ENCODE measurements around the gene YWHAE. TPM values are rescaled to one million over a fixed set of nuclear protein-coding genes. Genes with fewer than 3 reads are reported as not detected.
"Not testable (repeated sequence)": the region's sequence is repeated elsewhere in the genome, so short reads cannot be mapped to it uniquely, and the experiment has no call there.

The YWHAE gene
- total RNA-seq, 1 donor from 2014 or later, result 2,181 TPM

DNA sequence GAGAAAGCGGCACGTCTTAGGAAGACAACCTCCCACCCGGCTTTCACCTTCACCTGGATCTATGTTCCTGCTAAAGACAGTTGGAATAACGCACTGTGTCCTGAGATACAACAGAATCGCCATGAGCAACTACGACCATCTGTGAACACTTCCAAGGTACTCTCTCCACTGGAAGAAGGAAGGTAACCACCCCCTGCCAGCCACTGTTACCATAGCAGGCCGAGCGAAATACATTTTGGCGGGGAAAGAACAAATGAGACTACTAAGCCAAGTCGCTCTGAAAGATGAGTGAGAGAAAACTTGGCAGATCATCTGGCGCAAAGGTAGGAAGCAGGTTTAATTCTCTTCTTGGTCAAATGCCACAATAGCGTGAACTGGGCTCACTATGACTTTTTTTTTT is 46.2 kb upstream of the YWHAE start:
- no peak overlapping the region for H3K4me3 ChIP-seq
- H3K36me3 ChIP-seq, result no peaks in the 10 kb centered on the region
- H3K9me3 ChIP-seq (ENCODE audit: low read depth), result no peaks in the 10 kb centered on the region
- peaks cover 10% of the 10 kb centered on the region for H3K4me1 Mint-ChIP-seq
- no peak overlapping the region for H3K27ac ChIP-seq
- H3K79me2 ChIP-seq (ENCODE audit: low read depth), result peaks cover 99% of the 10 kb centered on the region
- H3K27ac Mint-ChIP-seq, result peak overlapping the region; percentile 28
- no peak overlapping the region for H2AFZ ChIP-seq (replicated peaks)
- no peak for DNase-seq (ENCODE audit: low spot score)
- peaks cover 36% of the 10 kb centered on the region for H4K20me1 ChIP-seq (ENCODE audit: low read depth)
- H3K9ac ChIP-seq, result no peak overlapping the region
- H3K27me3 ChIP-seq, result no peaks in the 10 kb centered on the region
- H3K4me2 ChIP-seq, result no peak overlapping the region
- peaks cover 2% of the 10 kb centered on the region for H3K27me3 Mint-ChIP-seq (ENCODE audit: insufficient read depth, low read depth)
- H3K4me1 ChIP-seq, result no peaks in the 10 kb centered on the region
- H3F3A ChIP-seq (ENCODE audit: low read depth), result no peaks in the 10 kb centered on the region
- no peak overlapping the region for H3K4me3 Mint-ChIP-seq
- H3K36me3 Mint-ChIP-seq, result peaks cover 25% of the 10 kb centered on the region
- peaks cover 2% of the 10 kb centered on the region for H3K9me3 Mint-ChIP-seq
- TF ChIP-seq EZH2phosphoT487 (IDR thresholded peaks at IDR 0.05) (no peak), EZH2 (IDR thresholded peaks at IDR 0.05) (no peak)
- TF ChIP-seq, protein P1, sequence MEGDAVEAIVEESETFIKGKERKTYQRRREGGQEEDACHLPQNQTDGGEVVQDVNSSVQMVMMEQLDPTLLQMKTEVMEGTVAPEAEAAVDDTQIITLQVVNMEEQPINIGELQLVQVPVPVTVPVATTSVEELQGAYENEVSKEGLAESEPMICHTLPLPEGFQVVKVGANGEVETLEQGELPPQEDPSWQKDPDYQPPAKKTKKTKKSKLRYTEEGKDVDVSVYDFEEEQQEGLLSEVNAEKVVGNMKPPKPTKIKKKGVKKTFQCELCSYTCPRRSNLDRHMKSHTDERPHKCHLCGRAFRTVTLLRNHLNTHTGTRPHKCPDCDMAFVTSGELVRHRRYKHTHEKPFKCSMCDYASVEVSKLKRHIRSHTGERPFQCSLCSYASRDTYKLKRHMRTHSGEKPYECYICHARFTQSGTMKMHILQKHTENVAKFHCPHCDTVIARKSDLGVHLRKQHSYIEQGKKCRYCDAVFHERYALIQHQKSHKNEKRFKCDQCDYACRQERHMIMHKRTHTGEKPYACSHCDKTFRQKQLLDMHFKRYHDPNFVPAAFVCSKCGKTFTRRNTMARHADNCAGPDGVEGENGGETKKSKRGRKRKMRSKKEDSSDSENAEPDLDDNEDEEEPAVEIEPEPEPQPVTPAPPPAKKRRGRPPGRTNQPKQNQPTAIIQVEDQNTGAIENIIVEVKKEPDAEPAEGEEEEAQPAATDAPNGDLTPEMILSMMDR (IDR thresholded peaks at IDR 0.05), result no peak

- not testable (repeated sequence) for H3K4me1 Mint-ChIP-seq; H3F3A ChIP-seq (ENCODE audit: low read depth); H3K27me3 Mint-ChIP-seq (ENCODE audit: insufficient read depth, low read depth); H3K9me3 ChIP-seq (ENCODE audit: low read depth); H3K4me3 ChIP-seq; DNase-seq (ENCODE audit: low spot score); H3K9ac ChIP-seq; H3K4me3 Mint-ChIP-seq; H3K9me3 Mint-ChIP-seq; H3K36me3 ChIP-seq; H2AFZ ChIP-seq (replicated peaks); H3K27me3 ChIP-seq; H3K4me1 ChIP-seq; H3K4me2 ChIP-seq; H3K27ac ChIP-seq
- Histone ChIP-seq H3K79me2 (ENCODE audit: low read depth) (peaks cover 99% of the 10 kb centered on the region), H4K20me1 (ENCODE audit: low read depth) (peaks cover 36% of the 10 kb centered on the region)
- peaks cover 25% of the 10 kb centered on the region for H3K36me3 Mint-ChIP-seq
- peak overlapping the region; percentile 28 for H3K27ac Mint-ChIP-seq
These were observed 45.7 kb upstream of the YWHAE start for GRCh38 chr17:1445695-1446094.

GRCh38 chr17:1442721-1443120 is 42.7 kb upstream of the YWHAE start:
- not testable (repeated sequence) for H3K4me1 ChIP-seq; H3K9me3 Mint-ChIP-seq; H3K27ac ChIP-seq; DNase-seq (ENCODE audit: low spot score); H3K36me3 ChIP-seq; H3K27me3 ChIP-seq; H3K27me3 Mint-ChIP-seq (ENCODE audit: insufficient read depth, low read depth); H3K4me2 ChIP-seq; H3K9ac ChIP-seq; H3K27ac Mint-ChIP-seq; H3K4me3 Mint-ChIP-seq; H3K4me3 ChIP-seq; H2AFZ ChIP-seq (replicated peaks); H3K9me3 ChIP-seq (ENCODE audit: low read depth); H3F3A ChIP-seq (ENCODE audit: low read depth)
- Histone ChIP-seq H4K20me1 (ENCODE audit: low read depth) (peaks cover 44% of the 10 kb centered on the region), H3K79me2 (ENCODE audit: low read depth) (peaks cover 100% of the 10 kb centered on the region)
- Mint-ChIP-seq H3K4me1 (peaks cover 15% of the 10 kb centered on the region), H3K36me3 (peaks cover 13% of the 10 kb centered on the region)

DNA sequence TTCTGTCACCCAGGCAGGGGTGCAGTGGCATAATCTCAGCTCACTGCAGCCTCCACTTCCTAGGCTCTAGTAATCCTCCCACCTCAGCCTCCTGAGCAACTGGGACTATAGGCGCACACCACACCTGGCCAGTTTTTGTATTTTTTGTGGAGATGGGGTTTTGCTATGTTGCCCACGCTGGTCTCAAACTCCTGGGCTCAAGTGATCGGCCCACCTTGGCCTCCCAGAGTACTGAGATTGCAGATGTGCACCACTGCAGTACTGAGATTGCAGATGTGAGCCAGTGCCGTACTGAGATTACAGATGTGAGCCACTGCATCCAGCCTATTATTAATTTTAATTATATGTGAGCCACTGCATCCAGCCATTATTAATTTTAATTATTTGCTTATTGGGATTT is 42.2 kb upstream of the YWHAE start:
- H3K27me3 Mint-ChIP-seq (ENCODE audit: insufficient read depth, low read depth), result peaks cover 3% of the 10 kb centered on the region
- peaks cover 15% of the 10 kb centered on the region for H3K4me1 Mint-ChIP-seq
- no peak overlapping the region for H3K9ac ChIP-seq
- no peaks in the 10 kb centered on the region for H3K9me3 Mint-ChIP-seq
- H3K27me3 ChIP-seq, result no peaks in the 10 kb centered on the region
- no peak for TF ChIP-seq EZH2 (IDR thresholded peaks at IDR 0.05)
- no peak for TF ChIP-seq EZH2phosphoT487 (IDR thresholded peaks at IDR 0.05)
- TF ChIP-seq, protein P1 (IDR thresholded peaks at IDR 0.05), result no peak
- H3K36me3 ChIP-seq, result no peaks in the 10 kb centered on the region
- H3F3A ChIP-seq (ENCODE audit: low read depth), result no peaks in the 10 kb centered on the region
- H3K4me1 ChIP-seq, result no peaks in the 10 kb centered on the region
- H3K27ac ChIP-seq, result no peak overlapping the region
- no peak overlapping the region for H3K4me3 Mint-ChIP-seq
- no peak overlapping the region for H3K4me3 ChIP-seq
- no peak overlapping the region for H3K4me2 ChIP-seq
- DNase-seq (ENCODE audit: low spot score), result no peak
- H3K9me3 ChIP-seq (ENCODE audit: low read depth), result no peaks in the 10 kb centered on the region
- peaks cover 44% of the 10 kb centered on the region for H4K20me1 ChIP-seq (ENCODE audit: low read depth)
- H3K79me2 ChIP-seq (ENCODE audit: low read depth), result peaks cover 100% of the 10 kb centered on the region
- H3K27ac Mint-ChIP-seq, result no peak overlapping the region
- H3K36me3 Mint-ChIP-seq, result peaks cover 13% of the 10 kb centered on the region
- no peak overlapping the region for H2AFZ ChIP-seq (replicated peaks)

Data from neural progenitor cell (in vitro differentiated cells).